GM13976 (cell line): ENCODE data around the gene TOM1L2.

Experiments used
- DNase-seq: peaks from one replicate; pipeline ENCODE4 v3.0.0; 2012; ENCODE audit warnings: low spot score
- CTCF ChIP-seq: IDR thresholded peaks from 2 replicates; pipeline ENCODE4 v1.5.1; 2012; ENCODE audit warnings: borderline replicate concordance, mild to moderate bottlenecking; ENCODE audit not compliant: insufficient read depth; ENCODE audit errors: extremely low read depth, missing control alignments, control extremely low read depth
- in situ Hi-C: fragments of 300-500 bp; cut with MboI; formaldehyde crosslinking; loops from one replicate; pipeline ENCODE4 v1.12.0; 2022; ENCODE audit warnings: low sequenced_read_pairs, mixed read lengths, inconsistent platforms; ENCODE audit not compliant: unreplicated experiment

The TOM1L2 gene

DNA sequence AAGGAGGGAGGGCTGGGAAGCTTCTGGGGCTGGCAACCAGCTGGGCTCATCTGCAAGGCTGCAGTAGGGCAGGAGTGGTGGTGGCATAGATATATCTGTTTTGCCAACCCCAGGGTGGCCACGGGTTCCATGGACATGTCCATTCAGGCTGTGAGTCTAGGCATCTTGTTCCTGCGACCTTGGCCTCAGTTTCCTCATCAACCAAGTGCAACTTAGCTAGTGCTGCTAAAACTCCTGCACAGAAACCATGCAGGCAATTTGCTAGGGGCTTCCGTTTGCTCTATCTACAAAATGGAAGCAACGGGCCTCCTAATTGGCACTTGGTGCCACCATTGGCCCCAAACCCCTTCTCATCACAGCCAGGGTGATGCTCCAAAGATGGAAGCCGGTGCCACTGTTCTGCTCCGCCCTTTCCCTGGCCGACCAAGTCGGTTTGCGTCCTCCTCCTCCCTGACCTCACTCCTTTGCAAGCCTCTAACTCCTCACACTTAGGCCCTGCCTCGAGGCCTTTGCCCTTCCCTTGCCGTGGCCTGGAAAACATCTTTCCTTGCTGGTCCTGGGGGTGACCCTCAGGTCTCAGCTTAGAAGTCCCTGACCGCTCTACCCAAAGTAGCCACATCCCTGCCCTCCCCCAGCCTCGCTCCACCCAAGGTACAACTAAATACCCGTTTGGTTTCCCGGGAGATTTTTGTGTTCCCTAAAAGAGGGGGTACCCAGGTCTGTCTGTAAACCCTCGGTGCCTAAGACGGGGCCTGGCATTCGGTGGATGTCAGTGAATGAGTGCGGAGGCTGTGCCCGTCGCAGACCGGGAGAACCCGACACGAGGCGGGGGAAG, 136.6 kb downstream of the TOM1L2 start:
- in situ Hi-C loops, result no loop called here
- no peak for DNase-seq
- TF ChIP-seq CTCF, result no peak

- in situ Hi-C loops, result no loop called here
Measured at GRCh38 chr17:17834974-17835373, 137.2 kb downstream of the TOM1L2 start.

DNA sequence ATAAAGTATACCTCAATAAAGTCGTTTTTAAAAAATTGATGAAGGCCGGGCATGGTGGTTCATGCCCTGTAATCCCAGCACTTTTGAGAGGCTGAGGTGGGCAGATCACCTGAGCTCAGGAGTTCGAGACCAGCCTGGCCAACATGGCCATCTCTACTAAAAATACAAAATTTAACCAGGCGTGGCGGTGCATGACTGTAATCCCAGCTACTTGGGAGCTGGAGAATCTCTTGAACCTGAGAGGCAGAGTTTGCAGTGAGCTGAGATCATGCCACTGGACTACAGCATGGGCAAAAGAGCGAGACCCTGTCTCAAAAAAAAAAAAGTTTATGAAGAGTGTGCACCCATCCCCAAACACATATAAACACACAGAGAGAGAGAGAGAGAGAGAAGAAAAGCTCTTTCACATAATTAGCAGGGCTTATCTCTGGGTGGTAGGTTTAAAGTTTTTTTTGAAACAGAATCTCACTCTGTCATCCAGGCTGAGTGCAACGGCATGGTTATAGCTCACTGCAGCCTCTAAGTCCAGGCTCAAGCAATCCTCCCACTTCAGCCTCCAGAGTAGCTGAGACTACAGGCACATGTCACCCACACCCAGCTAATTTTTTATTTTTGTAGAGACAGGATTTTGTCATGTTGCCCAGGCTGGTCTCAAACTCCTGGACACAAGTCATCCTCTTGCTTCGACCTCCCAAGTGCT, 138.4 kb downstream of the TOM1L2 start:
- no peak for DNase-seq
- TF ChIP-seq CTCF, result no peak
- in situ Hi-C loops, result no loop called here

More at GRCh38 chr17:17834974-17835373, 137.2 kb downstream of the TOM1L2 start:
- no peak for TF ChIP-seq CTCF
- DNase-seq, result no peak

DNA sequence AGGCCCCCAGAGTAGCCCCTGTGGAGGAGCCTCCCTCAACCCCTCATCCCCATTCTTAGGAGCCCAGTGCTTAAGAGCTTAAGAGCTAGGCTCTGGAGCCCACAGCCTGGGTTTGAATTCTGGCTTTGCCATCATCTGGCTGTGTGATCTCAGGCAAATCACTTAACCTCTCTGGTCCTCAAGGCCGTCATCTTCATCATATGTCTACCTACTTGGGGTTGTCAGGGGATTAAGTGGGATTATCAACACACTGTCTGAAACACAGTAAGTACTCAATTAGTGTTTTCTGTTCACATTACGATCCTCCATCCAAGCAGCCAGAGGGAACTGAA, 140.2 kb downstream of the TOM1L2 start:
- no peak for TF ChIP-seq CTCF
- in situ Hi-C loops, result no loop called here
- no peak for DNase-seq

DNA sequence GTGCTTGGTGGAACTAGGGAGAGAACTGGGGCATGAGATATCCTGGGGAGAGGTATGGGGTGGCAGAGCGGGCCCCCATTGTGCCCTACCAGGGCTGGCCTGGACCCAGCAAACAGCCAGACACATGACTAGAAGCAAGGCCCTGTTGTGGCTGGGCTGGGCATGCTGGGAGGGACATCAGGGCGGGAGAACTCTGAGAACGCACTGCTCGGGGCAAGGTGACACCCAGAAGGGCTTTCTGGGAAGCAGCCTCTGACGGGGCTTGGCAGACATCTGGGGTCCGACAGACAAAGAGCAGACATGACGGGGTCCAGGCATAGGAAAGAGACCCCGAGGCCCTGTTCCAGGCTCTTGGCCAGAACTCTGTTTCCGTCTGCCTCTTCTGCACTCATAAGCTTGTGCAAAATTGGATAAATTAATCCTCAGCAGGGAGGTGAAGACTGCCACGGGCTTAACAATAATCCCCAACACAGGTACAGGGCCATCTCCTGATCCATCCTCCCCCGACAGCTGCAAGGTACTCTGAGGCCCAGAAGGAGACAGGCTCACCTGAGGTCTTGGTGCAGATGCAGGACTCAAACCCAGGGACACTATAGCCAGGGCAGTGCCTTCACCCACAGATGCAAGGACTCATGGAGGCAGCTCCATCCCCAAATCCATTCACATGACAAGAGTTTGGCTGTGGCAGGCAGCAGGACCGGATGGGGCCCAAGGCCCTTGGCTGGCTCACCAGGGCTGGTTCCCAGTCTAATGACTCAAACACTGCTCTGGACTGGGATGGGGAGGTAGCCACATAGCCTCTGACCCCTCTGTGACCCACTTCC, 140.8 kb downstream of the TOM1L2 start:
- in situ Hi-C loops, result no loop called here
- DNase-seq, result no peak

More for the DNA sequence above, 140.8 kb downstream of the TOM1L2 start:
- TF ChIP-seq CTCF, result no peak
